Lower leg skin (tissue), 3 donors: ENCODE results near the gene TENM4.

Source experiments
- POLR2A ChIP-seq, 2 donors: fragments of 450-650 bp; IDR thresholded peaks; one replicate each; pipeline ENCODE4 v1.6.1; 2016 to 2017; ENCODE audit warnings: antibody characterized with exemption in 2 of 2, mild to moderate bottlenecking in 1 of 2, moderate library complexity in 1 of 2
- TF ChIP-seq, protein P1 (sequence below), 3 donors: fragments of 450-650 bp; IDR thresholded peaks; one replicate each; pipeline ENCODE4 v1.5.1; 2016; ENCODE audit warnings: antibody characterized with exemption in 3 of 3, mild to moderate bottlenecking in 3 of 3, moderate library complexity in 2 of 3

DNA sequence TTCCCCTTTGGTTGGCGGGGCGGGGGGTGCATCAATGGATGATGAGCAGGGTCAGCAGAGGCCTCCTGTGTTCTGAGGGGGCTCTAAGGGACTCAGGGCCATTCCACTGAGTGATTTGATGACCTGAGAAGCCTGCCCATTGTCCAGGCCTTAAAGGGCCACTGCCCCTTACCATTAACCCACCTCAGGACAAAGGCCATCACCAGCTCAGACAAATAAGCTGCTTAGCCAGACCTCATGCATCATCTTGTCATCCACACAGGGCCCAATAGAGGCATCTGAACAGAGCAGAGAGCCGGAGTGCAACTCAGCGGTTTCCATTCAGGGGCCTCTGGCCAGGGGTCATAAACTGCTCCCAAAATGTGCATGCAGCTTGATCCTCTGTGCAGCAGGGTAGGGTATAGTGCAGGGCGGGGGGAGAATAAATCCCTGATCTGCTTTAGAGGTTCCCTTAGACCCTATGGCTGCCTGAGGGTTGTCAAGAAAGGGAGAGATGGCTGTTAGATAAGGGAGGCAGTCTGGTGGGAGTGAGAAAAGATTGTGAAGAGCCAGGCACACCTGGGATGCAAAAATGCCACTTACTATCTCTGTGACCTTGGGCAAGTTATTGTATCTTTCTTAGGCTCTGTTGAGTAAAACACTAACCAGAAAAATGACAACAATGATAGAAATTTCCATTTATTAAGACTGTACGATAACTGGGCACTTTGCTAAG is 490.7 kb downstream of the TENM4 start:
- TF ChIP-seq POLR2A (IDR thresholded peaks at IDR 0.05): no peak
- TF ChIP-seq, protein P1, sequence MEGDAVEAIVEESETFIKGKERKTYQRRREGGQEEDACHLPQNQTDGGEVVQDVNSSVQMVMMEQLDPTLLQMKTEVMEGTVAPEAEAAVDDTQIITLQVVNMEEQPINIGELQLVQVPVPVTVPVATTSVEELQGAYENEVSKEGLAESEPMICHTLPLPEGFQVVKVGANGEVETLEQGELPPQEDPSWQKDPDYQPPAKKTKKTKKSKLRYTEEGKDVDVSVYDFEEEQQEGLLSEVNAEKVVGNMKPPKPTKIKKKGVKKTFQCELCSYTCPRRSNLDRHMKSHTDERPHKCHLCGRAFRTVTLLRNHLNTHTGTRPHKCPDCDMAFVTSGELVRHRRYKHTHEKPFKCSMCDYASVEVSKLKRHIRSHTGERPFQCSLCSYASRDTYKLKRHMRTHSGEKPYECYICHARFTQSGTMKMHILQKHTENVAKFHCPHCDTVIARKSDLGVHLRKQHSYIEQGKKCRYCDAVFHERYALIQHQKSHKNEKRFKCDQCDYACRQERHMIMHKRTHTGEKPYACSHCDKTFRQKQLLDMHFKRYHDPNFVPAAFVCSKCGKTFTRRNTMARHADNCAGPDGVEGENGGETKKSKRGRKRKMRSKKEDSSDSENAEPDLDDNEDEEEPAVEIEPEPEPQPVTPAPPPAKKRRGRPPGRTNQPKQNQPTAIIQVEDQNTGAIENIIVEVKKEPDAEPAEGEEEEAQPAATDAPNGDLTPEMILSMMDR (IDR thresholded peaks at IDR 0.05): no peak
